UCSD-AML1 (cell line): ENCODE results near the gene COPS9.

Experiments used
- DNase-seq: peaks from one replicate; lab custom pipeline; 2025; ENCODE audit not compliant: unreplicated experiment; lab: John Stamatoyannopoulos, UW

The COPS9 gene

DNA sequence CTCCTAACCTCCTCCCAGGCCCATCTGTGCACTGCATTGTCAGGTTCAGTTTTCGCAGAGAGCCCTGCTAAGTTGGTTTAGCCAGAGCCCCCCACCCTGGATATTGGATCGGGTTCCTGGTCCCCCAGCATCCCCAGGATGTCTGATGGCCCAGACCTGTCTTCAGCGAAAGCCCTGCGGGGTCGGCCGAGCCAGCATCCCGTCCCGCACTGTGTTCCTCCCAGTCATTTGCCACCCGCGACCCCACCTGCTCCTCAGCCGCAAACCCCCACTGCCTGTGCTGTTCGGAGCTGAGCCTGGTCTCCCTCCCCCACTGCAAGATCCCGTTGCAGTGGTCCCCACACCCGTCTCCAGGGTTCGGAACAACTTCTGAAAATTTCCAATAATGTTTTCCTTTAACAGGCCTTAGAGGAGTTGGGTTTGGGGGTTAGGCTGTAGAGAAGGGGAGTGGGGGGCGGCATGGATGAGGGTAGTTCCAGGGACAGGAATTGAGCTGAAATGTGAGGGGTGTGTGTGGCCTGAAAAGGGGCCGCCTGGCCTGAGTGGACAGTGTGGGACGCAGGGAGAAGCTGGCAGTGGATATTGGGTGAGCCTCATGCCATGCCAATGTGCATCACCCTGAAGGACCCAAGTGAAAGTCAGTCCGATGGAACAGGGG, 1.6 kb upstream of the COPS9 start:
- DNase-seq = no peak

DNA sequence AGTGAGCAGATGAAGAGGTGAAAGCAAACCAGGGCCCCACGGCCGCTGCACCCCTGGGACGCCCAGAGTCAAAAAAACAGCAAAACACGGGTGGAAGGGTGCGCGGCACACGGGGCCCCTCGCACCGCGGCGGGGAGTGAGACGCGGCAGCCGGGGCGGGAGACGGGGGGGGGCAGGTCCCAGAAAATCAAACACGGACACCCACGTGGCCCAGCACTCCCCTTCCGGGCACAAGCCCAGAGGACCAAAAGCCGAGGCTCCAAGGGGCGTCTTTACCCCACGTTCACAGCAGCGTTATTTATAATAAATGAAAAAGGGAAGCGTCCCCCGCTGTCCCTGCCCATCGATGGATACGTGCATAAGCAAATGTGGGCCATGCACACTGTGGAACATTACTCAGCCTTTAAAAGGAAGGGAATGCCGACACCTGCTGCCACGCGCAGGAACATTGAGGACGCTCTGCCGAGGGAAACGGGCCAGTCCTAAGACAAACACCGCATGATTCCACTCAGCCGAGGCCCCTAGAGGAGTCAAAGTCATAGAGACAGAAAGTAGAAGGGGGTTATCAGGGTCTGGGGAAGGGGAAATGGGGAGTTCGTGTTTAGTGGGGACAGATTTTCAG, 677 bp upstream of the COPS9 start:
- DNase-seq = no peak

DNA sequence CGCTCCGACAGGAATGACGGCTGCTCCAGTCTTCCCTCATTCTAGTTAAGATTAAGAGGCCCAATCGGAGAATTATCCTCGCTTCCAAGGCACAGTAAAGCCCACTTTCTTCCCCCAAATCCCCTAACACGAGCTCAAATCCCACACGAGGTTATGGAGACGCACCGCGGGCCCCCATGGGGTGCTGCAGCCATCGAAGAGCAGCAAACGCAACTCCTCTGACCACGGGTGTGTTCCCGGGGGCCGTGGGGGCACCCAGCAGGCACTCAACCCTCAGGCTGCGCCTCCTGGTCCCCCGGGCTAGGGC, 446 bp downstream of the COPS9 start:
- DNase-seq = no peak

DNA sequence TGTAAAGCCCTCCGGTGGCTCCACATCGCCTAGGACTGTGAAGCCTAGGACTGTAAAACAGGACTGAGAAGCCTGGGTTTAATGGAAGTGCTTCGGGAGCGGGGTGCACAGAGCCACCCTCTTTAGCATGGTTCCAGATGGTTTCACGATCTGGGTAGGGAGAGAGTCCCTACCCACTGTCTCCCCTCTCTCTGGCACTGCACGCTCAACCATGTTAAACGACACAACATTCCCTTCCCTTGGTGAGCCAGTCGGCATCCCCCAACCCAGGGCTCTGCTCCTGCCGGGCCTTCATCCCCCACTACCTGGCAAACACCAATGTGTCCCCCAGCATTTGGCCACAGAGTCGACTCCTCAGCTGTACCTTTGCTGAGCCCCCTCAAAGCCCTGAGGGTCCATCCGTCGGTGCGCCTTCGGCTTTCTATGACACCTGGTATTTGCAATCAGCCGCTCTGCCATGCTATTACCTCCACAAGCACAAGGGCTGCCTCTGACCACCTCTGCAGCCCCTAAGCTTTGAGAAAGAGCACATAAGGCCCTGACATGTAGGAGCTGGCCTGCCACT, 1.1 kb downstream of the COPS9 start:
- DNase-seq = no peak

DNA sequence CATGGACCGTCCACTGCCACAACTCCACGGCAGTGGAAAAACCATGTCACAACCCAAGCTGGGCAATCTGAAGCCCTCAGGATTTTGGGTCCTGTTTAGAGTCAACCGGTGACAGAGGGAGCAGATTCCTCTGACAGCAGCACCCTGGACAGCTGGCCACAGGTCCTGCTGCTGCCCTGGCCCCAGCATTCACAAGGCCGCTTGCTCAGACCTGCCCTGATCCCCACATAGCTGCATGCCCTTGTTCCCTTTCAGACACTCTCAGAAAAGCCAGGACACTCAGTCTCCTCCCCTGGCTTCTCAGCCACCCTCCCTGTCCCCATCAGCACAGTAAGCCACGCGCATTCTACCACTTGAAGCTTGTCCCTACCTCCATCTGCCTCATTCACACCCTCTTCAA, 1.6 kb downstream of the COPS9 start:
- no peak for DNase-seq

DNA sequence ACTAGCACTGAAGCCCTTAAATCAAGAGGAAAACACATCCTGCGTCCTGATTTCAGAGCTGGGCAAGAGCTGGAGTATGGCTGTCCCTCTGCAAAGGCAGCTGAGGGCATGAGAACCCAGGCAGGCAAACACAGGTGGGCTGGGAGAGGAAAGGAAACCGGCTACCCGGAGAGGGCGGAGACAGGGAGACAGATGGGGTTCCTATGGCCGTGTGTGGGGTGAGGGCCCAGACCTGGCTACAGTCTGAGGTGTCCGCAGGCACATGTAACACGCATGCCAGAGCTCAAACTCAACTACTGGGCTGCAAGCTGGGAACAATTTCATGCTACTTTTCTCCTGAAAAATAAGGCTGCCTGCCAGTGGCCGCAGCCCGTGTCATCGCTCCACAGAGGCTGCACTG, 2.7 kb downstream of the COPS9 start:
- no peak for DNase-seq

DNA sequence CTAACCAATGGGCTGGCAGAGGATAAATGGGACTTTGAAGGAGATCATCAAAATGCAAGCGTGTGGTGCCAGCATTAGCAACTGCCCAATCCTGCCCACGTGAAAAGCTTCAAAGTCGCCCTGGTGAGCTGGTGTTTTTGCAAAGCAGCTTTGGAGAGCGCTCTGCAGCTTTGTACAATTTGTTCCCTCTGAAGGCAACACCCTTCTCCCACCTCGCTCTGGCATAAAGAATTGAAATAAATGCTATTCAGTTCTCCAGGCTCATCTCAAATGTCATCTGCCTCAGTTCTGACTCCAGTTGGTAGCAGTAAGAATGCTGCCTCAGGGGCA, 3.5 kb downstream of the COPS9 start:
- no peak for DNase-seq

DNA sequence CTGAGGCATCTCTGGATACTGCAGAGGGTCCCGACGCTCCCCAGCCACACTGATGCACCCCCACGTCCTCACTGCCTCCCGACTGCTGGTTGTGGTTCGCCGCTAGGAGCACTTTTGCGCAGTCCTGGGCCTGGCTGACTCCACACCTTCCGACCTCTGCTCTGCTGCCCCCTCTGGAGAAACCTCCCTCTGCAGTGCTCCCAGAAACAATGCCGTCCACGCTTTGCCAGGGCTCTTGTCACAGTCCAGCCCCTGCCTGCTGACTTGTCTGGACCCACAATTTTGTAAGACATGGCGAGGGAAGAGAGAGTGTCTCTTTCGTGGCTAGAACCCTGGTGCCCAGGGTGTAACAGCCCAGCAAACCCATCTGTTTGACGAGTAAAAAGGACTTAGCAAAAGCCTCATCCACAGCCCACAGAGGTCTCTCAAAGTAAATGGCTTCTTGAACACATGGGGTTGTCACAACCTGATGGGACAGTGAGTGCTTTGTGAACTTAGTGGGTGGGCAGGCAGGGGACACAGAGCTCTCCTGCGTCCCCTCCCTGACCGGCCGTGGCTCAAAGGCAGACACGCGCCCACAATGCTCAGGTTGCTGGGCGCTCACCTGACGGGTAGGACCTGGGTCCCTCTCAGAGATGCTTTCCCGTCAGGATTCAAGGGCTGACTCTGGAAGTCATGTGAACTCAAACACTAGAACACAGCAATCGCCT, 4.0 kb downstream of the COPS9 start:
- DNase-seq = no peak

DNA sequence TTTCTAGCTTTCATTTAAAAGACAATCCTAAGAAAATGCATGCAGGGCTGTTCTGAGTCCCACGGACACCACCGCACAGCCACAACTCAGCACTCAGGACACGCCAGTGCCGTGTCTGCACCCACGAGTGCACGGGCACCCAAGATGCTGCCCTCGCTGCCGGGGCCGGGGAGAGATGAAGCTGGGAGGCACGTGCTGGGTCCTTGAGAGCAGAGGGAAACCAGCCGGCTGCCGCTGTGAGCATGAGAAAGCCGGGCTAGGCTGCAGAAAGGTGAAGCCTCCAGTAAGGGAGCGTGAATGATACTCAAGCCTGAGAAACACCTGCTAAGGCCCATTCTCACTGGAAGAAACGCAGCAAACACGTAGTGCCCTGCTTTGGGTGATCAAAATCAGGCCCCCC, 4.8 kb downstream of the COPS9 start:
- DNase-seq = no peak

DNA sequence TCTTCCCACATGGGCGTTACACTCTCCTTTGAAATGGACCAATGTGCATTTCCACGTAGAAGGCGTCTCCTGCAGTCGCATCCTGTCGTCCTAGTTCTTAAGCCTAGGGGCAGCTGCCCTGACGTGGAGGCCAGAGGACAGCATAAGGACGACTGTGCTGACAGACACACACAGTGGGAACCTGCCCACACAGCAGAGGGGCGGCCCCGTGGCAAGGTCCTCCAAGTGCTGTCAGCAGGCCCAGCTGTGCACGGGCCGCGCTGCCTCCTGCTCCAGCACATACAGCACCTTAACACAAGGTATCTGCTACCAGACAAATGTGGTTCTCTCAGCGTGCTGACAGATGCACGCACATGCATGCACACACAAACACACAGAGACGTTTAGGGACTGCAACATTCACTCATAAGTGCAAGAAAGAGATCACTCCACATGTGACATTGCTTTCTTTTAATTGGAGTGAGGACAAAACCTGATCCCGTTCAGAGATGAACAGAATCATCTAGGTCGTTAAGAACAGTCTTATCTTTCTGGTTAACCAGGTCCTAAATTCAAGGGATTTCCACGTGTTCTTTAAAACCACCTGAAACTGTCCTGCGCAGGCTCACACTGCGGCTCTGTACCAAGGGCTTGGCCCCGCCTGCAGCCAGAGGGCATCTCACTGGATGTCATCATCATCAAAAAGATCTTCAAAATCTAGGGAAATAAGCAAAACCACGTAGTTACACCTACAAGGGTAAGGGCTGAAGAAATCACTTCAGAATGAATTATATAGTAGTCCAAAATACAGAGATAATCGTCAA, 5.5 kb downstream of the COPS9 start:
- no peak for DNase-seq

DNA sequence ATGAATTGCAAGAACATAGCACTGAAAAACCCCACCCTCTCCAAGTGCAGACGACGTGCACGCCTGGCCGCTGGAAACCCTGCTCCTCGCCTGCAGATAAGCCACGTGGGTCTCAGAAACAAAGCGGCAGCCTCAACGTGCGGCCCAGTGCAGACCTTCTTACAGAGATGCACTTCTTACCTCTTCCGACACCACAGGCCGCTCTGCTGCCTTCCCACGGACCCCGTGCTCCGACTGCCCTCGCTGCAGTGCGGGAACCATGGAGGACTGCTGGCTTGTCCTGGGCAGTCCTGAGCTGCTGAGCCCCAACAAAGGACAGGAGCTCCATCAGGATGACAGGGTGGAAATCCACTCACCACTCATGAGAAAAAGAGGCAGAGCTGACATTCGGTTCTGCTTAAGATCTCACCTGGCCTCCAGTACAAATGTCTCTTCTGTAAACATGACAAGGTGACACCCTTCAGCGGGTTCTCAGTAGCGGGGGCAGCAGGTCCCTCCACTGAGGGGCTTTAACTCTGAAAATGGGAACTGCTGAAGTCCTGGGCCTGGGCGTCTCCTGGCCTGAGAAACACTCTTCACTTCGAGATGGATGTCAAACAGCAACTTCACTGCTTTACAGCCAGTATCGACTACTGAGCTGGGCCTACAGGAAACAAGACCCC, 6.2 kb downstream of the COPS9 start:
- no peak for DNase-seq

DNA sequence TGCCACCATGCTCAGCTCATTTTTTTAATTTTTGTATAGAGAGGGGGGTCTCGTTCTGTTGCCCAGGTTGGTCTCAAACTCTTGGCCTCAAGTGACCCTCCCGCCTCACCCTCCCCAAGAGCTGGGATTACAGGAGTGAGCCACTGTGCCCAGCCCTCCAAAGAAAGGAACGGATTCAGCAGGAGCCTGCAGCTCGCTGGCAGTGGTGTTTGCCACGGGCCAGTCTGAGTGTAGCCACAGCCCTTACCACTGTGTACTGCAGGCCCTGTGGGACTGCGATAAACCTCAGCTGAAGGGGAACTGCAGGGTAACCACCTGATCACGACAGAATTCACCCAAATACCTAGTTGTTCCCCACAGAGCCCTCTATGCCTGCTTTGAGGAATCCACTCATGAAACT, 6.8 kb downstream of the COPS9 start:
- DNase-seq = no peak

DNA sequence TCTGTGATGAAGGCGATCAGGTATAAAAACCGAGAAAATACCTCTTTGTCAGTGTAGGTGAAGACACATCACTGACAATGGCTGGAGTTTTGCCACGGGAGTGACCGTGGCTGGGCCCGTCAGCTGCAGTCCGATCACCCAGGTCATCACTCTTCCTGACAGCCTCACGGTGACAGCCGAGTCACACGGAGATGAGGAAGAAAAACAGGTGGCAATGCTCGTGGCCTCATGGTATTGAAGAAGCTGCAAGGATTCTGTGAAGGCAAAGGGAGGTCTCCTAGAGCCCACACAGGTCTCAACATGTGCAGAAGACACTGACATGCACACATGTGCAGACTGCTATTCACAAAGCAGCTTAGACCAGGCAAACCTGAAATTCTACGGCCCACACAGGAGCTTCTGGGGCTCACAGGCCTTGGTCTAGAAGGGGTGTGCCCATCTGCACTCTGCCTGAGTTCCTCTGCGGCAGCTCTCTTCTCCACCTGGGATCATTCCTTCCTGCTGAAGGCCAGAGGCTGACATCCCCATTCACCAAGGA, 7.4 kb downstream of the COPS9 start:
- no peak for DNase-seq

DNA sequence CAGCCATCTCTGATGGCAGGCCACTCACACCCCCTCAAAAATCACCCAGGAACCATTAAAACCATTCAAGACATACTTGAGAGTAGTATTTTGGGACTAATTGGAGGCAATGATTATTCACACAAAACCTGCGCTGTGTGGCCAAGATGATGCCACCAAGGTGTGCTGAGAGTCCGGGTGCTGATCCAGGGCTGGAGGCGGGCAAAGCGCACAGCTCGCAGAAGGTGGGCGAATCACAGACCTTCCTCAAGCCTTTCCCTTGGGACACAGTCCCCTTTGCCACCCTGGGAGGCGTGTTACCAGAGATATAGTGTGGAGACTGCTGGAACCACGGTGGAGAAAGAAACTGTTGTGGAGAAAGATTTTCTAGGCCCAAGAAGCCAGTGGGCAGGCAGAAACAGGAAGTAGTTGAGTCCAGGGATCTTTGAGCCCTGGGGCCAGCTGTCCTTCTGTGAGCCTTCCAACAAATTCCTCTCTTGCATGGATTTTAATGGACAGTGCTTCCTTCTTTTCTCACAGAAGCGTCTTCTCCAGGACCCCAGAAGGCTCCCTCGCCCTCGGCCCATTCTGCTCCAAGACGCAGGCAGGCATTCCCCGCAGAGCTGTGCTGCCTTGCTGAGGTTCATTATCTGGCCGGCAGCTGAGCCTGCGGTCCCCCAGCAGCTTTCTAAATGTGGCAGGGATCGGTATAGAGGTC, 8.0 kb downstream of the COPS9 start:
- no peak for DNase-seq

DNA sequence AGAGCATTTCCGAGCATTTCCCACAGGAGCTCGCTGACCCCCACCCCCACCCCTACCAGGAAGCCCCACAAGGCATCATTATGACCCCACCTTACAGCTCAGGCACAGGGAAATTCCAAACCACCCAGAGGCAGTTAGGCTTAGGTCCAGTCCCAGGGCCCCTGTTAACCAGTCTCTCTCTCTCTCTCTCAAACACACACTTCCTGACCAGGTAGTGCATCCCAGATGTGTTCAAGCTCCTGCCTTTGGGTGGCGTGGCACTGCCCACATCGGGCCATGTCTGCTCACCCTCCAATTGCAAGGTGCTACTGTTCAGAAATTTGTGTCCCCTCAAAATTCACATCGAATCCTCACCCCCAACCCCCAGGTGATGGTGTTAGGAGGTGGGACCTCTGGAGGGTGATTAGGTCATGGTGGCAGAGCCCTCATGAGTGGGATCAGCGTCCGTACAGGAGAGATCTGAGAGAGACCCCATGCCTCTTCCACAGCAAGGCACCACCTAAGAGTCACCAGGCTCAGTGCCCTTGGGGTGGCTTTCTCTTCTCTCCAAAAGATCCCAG, 8.8 kb downstream of the COPS9 start:
- DNase-seq = no peak

DNA sequence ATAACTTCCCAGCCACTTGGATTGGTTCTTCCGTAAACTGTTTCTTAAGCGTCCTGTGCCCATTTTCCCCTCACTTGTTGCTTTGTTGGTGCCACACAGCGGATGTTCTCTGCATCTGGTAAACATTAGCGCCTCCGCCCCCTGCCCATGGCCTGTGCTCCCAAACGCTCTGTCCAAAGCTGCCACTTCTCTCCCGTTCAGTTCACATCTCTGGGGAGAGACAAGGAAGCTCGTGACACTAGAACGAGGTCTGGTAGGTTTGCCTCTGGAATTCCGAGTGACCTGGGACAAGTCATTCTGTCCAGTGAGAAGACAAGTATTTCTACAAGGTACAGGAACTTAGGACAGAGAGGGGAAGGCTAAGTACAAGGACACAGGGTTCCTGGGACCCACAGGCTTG, 9.4 kb downstream of the COPS9 start:
- DNase-seq = no peak

DNA sequence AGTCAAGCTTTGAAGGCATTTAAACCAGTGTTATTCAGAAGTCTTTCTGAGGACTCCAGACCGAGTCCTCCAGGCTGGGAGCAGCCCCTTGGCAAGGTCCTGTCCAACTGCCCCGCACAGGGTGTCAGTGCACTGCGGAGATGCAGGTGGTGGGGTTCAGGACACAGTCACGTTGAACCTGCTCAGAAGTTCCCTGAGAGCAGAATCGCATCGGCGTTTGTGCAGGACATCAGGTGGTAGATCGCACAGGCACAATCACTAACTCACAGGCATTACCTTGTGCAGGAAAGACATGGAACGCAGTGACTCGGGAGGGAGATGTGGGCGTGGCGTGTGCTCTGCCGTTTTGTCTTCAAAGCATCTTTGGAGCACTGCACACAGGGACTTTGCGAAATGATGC, 10.4 kb downstream of the COPS9 start:
- no peak for DNase-seq

DNA sequence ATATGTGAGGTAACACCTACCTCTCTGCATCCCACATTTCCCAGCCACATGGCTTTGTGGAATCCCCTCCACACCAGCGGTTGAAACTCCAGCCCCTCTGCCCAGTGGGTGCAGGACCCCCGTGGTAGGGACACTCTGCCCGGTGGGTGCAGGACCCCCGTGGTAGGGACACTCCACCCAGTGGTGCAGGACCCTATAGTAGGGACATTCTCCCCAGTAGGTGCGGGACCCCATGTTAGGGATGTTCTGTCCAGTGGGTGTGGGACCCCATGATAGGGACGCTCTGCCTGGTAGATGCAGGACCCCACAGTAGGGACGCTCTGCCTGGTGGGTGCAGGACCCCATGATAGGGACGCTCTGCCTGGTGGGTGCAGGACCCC, 11.5 kb downstream of the COPS9 start:
- DNase-seq = no peak

DNA sequence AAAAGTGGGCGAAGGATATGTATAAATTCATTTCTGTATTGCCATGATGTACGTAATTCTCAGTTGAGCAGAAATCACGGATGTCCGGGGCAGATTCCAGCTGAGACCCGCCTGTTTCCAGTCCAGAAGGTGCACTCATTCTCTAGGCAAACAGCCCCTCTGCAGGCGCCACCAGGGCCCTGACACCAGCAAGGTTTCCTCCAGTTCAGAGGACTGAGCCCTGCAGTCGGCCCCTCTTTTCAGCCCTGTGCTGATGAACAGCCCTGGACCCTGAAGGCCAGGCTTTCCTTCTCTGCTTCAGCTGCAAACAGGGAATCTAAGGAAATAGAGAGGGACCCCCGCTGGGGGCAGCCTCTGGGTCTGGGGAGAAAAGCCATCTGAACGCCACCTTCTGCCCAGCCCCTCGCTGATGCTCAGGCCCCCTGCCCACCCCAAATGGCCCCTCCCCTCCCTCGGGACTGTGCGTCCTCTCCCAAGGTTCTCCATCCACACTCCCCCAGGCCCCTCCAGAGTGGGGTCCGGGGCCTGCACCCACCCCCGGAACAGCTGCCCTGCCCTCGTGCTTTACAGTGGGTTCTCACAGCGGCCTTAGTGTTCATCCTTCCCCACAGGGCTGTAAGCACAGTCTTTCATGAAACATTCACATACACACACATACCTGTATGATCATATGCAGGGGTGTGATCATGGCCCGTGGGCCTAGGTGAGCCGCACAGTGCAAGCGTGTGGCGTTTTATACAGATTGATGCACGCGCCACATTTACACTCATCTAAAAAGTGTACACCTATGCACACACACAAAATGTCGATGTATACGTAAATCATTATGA, 12.1 kb downstream of the COPS9 start:
- DNase-seq = no peak
